Psoas muscle (tissue), 8 donors: ENCODE results near the gene CST3. TPM values are rescaled to one million over a fixed set of nuclear protein-coding genes. Genes with fewer than 3 reads are reported as not detected.

ENCODE experiments used
- ATAC-seq, 4 donors: fragments of 200-7000 bp; cut with Tn5 transposase; one replicate each; pipeline ENCODE4 v1.9.1; 2020; ENCODE audit warnings: moderate library complexity in 3 of 4, mild to moderate bottlenecking in 2 of 4
- DNase-seq, 2 donors: peaks; one replicate each; pipeline ENCODE4 v3.0.0-alpha.2; 2020
- H3K27ac ChIP-seq: fragments of 200-600 bp; one replicate; pipeline ENCODE4 v1.8.0; 2022
- H3K27me3 ChIP-seq, 3 donors: fragments of 200-600 bp in 1 of 3; one replicate each; pipeline versions ENCODE4 v1.6.1 to v1.8.0; 2013 to 2022; ENCODE audit warnings: low read length in 2 of 3, mild to moderate bottlenecking in 2 of 3, moderate library complexity in 1 of 3; ENCODE audit not compliant: insufficient read depth in 3 of 3
- H3K36me3 ChIP-seq, 2 donors: fragments of 200-600 bp in 1 of 2; one replicate each; pipeline versions ENCODE4 v1.6.1 to v1.8.0; 2013 to 2022; ENCODE audit warnings: low read depth in 1 of 2, mild to moderate bottlenecking in 1 of 2, moderate library complexity in 1 of 2; ENCODE audit not compliant: insufficient read depth in 1 of 2
- H3K4me1 ChIP-seq: fragments of 200-600 bp; one replicate; pipeline ENCODE4 v1.8.0; 2022
- H3K4me3 ChIP-seq: fragments of 200-600 bp; one replicate; pipeline ENCODE4 v1.8.0; 2022; ENCODE audit warnings: mild to moderate bottlenecking
- H3K9me3 ChIP-seq: fragments of 200-600 bp; one replicate; pipeline ENCODE4 v1.8.0; 2022
- WGBS, 3 donors: extraction: QIAGEN DNeasy Blood & Tissue Kit; methylation state at CpG; one replicate each; pipeline versions ENCODE4 v1.1.6 to v1.1.7; 2013; 5-methylcytosine and 5-hydroxymethylcytosine counted together
- intact Hi-C, 2 donors: fragments of 100-400 bp; cut with DNase I; formaldehyde crosslinking; loops; one replicate each; pipeline versions ENCODE4 v1.11.0 to v1.14.2; 2022
- polyA plus RNA-seq, 3 donors: library from polyadenylated mRNA; stranded (reverse); fragments of 200-250 nt; gene quantifications; one replicate each; pipeline ENCODE4 v1.2.3, GENCODE V29; 2013
- total RNA-seq, 4 donors: library from RNA; stranded (reverse); fragmentation: NEBNext Ultra II Directional in 2 of 4; extraction: Animal tissue kit (Norgen Biotek cat#: 25700) in 2 of 4; gene quantifications; one replicate each; pipeline versions ENCODE4 v1.2.1 to v1.2.4, GENCODE V29; 2021 to 2023
- TF ChIP-seq, protein P1 (sequence below): fragments of 200-600 bp; IDR thresholded peaks from one replicate; pipeline ENCODE4 v1.8.0; 2022; ENCODE audit warnings: antibody characterized with exemption
- donor health status: healthy with polysubstance abuse.
- donor health status: DM: no; HTN: no; CAD: no; lungs with moderate emphysema.
- donor health status: Bipolar disorder and iron deficiency.
- donor health status: healthy.
- donor health status: DM: yes; HTN: yes; CAD: no.
- donor health status: DM: no; HTN: no; CAD: no.
- donor health status: DM: no; HTN: no; CAD: no.
- donor health status: DM: yes; HTN: yes; CAD: no.

The CST3 gene
- total and polyA plus RNA-seq, 7 donors: 374 to 713 (median 422) TPM

DNA sequence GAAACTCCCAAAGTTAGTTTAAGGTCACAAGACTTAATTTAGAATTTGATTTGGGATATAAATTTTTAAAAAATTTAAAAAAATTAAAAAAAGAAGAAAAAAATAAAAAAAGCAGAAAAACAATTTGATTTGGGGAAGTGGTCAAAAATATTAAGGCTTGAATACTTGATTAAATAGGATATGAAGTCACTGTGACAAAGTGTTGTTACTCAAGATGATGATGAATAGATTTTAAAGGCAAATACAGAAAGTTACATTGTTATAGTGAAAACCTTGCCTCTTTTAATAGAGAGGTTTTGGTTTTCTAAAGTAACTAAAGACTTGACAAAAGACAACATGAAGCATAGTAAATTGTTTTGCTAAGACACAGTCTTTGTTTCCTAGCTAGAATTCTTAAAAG lies 39.3 kb downstream of the CST3 start:
- H3K27ac ChIP-seq: no peak overlapping the region
- no peak overlapping the region for H3K4me3 ChIP-seq
- intact Hi-C loops: no loop called here
- no peaks in the 10 kb centered on the region for H3K36me3 ChIP-seq
- TF ChIP-seq, protein P1, sequence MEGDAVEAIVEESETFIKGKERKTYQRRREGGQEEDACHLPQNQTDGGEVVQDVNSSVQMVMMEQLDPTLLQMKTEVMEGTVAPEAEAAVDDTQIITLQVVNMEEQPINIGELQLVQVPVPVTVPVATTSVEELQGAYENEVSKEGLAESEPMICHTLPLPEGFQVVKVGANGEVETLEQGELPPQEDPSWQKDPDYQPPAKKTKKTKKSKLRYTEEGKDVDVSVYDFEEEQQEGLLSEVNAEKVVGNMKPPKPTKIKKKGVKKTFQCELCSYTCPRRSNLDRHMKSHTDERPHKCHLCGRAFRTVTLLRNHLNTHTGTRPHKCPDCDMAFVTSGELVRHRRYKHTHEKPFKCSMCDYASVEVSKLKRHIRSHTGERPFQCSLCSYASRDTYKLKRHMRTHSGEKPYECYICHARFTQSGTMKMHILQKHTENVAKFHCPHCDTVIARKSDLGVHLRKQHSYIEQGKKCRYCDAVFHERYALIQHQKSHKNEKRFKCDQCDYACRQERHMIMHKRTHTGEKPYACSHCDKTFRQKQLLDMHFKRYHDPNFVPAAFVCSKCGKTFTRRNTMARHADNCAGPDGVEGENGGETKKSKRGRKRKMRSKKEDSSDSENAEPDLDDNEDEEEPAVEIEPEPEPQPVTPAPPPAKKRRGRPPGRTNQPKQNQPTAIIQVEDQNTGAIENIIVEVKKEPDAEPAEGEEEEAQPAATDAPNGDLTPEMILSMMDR: no peak
- H3K4me1 ChIP-seq: no peaks in the 10 kb centered on the region
- H3K27me3 ChIP-seq: peaks cover 0 to 2% (median 0%) of the 10 kb centered on the region in 3 donors
- ATAC-seq (no peak), DNase-seq (no peak)
- no peaks in the 10 kb centered on the region for H3K9me3 ChIP-seq

DNA sequence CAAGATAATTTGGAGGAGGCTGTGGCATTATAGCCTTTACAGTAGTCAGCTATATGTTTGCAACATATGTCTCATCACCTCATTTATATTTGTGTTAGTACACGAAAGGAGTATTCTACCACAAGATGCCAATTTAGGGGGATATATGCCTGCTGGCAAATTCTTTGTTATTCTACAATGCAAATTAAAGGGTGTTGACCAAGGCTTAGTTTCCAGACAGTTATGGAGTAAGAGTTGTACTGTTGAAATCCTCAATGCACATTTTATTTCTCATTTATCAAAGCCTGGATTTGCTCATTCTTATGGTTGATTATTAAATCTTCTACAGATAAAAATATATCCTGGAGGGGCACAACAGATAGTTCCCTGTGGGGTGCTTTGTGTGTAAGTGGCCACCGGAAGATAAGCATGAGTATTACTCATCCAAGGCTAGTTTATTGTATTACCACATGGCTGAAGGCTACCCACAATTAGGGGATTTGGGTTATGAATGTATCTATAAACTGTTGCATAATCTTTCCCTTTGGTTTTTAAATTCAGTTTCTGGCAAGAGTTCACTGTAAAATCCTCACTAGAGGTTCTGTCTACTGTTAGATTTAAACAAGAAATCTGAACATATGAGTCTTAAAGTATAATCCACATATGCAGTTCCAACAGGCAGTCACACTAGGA lies 41.0 kb downstream of the CST3 start:
- no peaks in the 10 kb centered on the region for H3K36me3 ChIP-seq
- H3K27ac ChIP-seq: no peak overlapping the region
- intact Hi-C loops: no loop called here
- 51 to 60% (median 56%) methylated on average over 2 of the region's 2 CpGs for WGBS, 3 donors
- H3K9me3 ChIP-seq: no peaks in the 10 kb centered on the region
- H3K4me3 ChIP-seq: no peak overlapping the region
- H3K4me1 ChIP-seq: no peaks in the 10 kb centered on the region
- H3K27me3 ChIP-seq: peaks cover 0 to 2% (median 0%) of the 10 kb centered on the region in 3 donors
- ATAC-seq (no peak), DNase-seq (no peak)
- TF ChIP-seq, protein P1: no peak

DNA sequence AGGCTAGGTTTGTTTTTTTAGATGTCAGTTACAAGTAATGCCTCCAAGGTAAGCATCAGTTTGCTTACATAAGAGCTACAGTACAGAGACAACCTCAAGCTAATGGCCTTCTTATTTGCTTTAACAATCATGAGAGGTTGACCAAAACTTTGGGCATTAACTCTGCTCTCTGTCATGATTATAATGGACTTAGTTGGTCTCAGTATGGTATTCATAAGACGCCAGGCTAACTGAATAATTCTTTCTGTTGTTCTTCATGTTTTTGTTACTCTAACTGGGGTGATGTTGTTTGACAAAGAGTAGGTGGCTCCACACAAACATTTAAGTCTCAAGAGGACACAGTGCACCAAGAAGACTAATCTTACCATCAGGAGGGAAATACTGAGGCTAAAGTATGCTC lies 41.8 kb downstream of the CST3 start:
- WGBS, 3 donors: 74 to 78% (median 76%) methylated on average over 1 of the region's 1 CpG
- ATAC-seq: no peak

DNA sequence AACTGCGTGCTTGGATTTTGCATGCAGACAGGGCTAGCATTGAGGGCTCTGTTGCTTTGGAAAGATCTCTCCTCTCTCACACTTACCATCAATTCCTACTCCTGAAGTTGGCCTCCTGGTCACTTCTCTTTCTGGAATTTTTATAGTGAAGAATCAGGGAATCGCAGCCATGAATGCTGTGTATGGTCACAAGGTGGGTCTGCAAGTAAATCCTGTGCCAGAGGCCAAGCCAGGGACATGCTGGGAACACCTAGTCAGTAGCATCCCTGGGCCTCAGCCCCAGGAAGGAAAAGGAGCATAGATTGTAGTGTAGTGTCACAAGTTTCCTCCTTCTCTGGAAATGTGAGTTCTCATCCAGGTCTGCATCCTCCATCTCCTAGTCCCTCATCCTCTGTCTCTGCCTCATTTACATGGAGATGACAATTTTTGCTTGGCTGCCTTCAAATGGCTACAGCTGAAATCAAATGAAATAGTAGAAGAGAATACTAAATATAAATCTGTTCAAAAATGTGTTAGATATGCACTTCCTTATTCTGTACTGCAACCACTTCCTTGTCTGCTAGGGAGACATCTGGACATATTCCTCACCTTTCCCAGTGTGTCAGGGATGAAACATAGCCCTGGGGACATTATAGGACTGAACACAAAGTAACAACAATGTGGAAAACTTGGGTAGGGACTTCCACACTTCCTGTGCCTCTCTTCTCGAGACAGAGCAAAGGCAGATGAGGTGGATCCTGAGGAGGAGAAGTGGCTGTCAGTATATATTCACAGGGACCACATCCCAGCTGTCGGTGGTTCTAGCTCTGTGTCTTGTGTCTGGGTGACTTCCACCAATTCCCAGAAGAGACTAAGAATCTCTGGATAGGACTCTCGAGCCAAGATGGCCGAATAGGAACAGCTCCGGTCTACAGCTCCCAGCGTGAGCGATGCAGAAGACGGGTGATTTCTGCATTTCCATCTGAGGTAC lies 49.0 kb downstream of the CST3 start:
- Histone ChIP-seq H3K4me3 (no peak overlapping the region), H3K36me3 (no peaks in the 10 kb centered on the region), H3K4me1 (no peaks in the 10 kb centered on the region), H3K27me3 (no peaks in the 10 kb centered on the region), H3K27ac (no peak overlapping the region), H3K9me3 (no peaks in the 10 kb centered on the region)
- no peak for DNase-seq
- intact Hi-C loops: no loop called here
- ATAC-seq: no peak
- WGBS, 3 donors: 82 to 85% (median 83%) methylated on average over 10 of the region's 10 CpGs
- TF ChIP-seq, protein P1: no peak

More for the DNA sequence above, 41.8 kb downstream of the CST3 start:
- intact Hi-C loops: no loop called here
- Histone ChIP-seq H3K27me3 (peaks cover 0 to 2% (median 0%) of the 10 kb centered on the region in 3 donors), H3K27ac (no peak overlapping the region), H3K4me1 (no peaks in the 10 kb centered on the region), H3K9me3 (no peaks in the 10 kb centered on the region), H3K36me3 (no peaks in the 10 kb centered on the region), H3K4me3 (no peak overlapping the region)
- no peak for DNase-seq
- TF ChIP-seq, protein P1: no peak
